KBM-7 (cell line): ENCODE measurements around the gene SMPD3.

Experiments
- DNase-seq: peaks from one replicate; pipeline ENCODE4 v3.0.0-alpha.2; 2015
- in situ Hi-C: fragments of 300-500 bp; cut with MboI; formaldehyde crosslinking; loops from 2 replicates; pipeline ENCODE4 v1.14.3; 2020; ENCODE audit warnings: low sequenced_read_pairs, low pct_unique_long_range_greater_than_20kb, mixed read lengths

The SMPD3 gene

DNA sequence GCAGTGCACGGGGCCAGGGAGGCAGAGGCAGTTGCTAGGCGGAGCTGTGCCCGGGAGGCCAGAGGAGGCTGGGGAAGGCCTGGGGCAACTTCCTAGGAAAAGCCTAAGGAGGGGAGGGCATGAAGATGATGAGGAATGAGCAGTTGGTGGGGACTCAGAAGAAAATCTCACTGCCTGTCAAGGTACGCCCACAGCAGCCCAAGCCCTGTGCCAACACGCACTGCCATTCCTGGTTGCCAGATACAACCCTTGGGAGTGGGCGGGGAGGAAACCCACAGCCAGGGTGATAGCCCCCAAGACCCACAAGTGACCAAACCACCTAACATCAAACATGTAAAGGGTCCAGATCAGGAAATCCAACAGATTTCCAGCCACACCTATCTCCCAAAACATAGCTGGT lies 36.2 kb downstream of the SMPD3 start:
- in situ Hi-C loops, result no loop called here
- DNase-seq, result no peak

GRCh38 chr16:68411086-68411485 lies 37.2 kb downstream of the SMPD3 start:
- in situ Hi-C loops, result no loop called here
- no peak for DNase-seq

- in situ Hi-C loops, result no loop called here
- DNase-seq, result no peak
Observed at GRCh38 chr16:68408967-68409366, 39.3 kb downstream of the SMPD3 start.

DNA sequence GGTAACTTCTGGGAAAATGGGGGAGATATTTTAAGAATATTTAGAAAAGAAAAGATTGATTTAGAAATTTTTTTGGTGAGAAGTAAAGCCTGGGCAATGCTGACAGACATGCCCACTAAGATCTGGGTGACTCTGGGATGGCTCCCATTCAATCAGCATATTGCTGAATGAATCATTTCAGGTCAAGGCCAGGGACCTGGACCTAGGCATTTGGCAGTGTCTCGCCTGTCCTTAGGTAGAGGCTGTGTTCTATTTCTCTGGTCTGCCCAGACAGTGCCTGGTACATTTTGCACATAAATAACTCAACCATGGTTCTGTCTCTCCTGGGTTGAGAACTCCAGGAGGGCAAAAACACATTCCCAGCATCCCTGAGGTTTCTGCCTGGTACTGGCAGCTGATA lies 39.9 kb downstream of the SMPD3 start:
- no peak for DNase-seq
- in situ Hi-C loops, result no loop called here

DNA sequence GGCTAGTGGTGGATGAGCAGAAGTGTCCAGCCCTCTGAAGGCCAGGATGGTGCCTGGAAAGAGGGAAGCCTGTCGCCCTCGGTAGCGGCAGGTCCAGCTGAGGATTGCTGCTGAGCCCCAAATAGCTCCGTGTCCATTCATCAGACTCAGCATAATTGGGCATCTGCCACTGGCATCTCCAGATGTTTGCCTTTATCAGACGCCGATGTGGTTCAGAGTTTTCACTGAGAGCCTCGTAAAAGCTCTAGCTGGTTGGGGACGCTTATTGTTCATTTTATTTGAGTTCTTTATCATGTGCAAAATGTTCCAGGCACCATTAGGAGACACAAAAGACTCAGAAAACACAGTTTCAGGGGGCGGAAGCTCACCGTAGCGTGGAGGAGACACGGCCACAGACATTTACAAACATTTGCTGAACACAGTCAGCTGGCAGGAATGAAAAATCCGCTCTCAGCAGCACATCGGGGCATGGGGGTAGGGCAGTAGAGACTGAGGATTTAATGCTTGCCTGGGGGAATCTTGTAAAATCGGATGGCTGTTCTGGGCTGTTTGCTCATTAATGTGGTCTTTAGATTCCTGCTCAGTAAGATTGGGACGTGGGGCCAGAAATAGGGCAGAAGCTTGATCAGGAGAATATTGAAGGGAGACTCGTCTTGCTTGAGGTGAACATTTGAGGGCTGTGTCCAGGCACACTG lies 41.7 kb downstream of the SMPD3 start:
- DNase-seq, result no peak
- in situ Hi-C loops, result no loop called here

DNA sequence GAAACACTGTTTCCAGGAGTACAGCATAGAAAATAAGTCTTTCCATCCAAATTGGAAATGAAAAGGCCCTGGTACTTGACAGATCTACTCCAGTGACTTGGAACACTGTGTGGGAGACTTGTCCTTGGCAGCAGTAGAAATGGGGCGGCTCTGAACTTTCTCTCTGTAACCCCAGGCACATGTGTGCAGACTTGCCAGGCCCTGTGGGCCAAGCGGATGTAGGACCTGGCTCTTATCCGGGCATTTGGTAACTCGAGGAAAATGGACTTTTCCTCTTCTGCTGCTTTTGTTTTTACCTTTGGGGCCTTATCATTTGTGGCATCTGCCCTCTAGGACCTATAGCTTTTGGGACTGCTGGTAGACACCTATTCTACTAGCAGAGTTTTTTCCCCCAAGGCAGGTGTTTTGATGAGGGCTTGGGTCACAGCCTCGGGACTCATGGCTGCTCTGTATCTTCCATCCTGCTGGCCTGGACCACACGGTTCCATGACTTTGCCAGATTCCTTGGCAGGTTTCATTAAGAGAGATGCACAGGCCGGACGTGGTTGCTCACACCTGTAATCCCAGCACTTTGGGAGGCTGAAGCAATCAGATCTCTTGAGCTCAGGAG lies 43.5 kb downstream of the SMPD3 start:
- in situ Hi-C loops, result no loop called here
- no peak for DNase-seq

DNA sequence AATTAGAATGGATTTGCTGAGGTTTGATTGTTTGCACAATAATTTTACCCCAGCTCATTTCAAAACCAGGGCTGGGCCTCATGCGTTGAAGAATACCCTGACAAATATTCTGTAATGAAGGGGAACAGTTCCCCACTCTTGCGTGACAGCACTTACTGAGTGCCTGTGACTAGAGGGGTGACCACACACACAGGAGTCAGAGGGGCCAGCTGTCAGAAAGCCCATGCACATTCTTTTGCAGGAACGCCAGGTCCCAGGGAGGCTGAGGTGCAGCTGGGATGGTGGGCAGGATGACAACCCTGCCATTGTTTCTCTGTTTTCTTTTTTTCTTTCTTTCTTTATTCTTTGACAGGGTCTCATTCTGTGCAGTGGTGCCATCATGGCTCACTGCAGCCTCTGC lies 44.6 kb downstream of the SMPD3 start:
- in situ Hi-C loops, result no loop called here
- no peak for DNase-seq

DNA sequence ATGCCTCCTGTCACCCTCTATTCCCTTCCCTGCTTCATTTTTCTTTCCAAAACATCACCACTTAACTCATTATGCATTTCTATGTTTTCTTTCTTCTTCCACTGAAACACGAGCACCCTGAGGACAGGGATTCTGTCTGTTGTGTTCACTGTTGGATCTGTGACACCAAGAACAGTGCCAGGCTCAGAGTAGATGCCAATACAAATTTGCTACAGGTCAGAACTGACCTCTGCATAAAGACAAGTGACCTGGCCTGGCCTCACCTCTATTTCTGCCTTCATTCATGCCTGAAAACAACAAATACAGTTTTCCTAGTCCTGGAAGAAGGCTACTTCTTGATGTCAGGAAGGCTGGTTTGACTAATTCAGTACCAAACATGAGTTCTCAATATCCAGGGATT lies 45.1 kb downstream of the SMPD3 start:
- DNase-seq, result no peak
- in situ Hi-C loops, result no loop called here

DNA sequence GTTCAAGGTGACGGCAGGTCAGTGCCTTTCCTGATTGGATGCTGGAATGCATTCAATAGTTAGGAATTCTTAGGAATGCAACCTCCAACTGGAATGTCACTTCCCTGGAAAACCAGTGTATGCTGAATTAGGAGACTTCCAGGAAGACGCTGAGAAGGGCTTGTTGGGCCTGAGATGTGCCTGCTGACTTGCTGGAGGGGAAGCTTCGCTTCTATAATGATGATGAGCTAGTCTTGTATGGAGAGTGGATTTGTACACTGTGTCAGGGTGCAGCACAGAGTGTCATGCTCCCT lies 45.6 kb downstream of the SMPD3 start:
- in situ Hi-C loops, result no loop called here
- no peak for DNase-seq

GRCh38 chr16:68401871-68402747 lies 46.2 kb downstream of the SMPD3 start:
- DNase-seq, result no peak

DNA sequence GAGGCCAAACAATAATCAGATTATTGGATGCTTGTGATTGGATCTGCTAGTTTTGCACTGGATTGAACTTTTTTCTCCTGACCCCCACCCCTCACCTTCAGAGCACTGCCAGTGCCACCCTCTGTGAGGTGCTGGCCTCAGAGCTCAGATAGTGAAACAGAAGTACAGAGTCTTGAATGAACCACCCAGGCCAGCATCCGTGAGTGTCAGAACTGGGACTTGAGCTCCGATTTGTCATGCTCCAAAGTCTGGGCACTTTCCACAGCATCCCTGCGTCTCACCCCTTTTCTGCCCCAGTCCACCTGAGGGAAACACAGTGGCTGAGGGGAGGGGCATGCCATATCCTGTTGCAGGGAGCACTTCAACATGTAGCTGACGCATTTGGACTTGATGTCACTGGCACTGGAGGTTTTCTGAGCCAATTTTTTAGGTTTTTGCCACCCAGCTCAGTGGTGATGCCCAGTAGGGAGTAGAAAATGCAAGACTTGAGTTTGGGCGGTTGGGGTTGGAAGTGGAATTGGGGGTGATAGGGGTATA lies 47.3 kb downstream of the SMPD3 start:
- in situ Hi-C loops, result no loop called here
- no peak for DNase-seq

More at GRCh38 chr16:68401871-68402747, 46.2 kb downstream of the SMPD3 start:
- in situ Hi-C loops, result no loop called here

- DNase-seq, result no peak
Observed at GRCh38 chr16:68400083-68400923, 48.0 kb downstream of the SMPD3 start.

GRCh38 chr16:68399456-68399855 lies 48.9 kb downstream of the SMPD3 start:
- DNase-seq, result no peak
- in situ Hi-C loops, result no loop called here

More at GRCh38 chr16:68400083-68400923, 48.0 kb downstream of the SMPD3 start:
- in situ Hi-C loops, result no loop called here

- no peak for DNase-seq
- in situ Hi-C loops, result no loop called here
Observed at GRCh38 chr16:68397710-68398201, 50.6 kb downstream of the SMPD3 start.

GRCh38 chr16:68396481-68396880 lies 51.8 kb downstream of the SMPD3 start:
- DNase-seq, result peak; percentile 51
- in situ Hi-C loops, result no loop called here

DNA sequence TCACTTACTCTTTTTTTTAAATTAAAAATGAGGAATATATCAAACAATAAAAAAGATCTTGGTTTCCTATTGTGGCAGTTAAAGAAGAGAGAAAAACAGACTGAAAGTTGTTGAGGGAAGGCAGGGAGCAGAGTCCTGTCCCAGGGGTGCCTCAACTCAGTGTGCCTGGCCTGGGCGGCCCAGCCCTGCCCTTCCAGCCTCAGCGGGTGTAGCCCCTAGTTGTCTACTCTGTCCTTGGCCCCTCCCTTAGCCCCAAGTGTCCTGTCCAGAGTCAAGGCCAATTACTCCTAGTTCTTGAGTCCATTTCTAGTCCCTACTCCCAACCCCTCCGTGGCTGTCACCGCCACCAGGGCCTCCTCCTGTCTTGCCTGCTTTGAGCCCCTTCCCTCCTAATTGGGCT lies 52.5 kb downstream of the SMPD3 start:
- in situ Hi-C loops, result no loop called here
- DNase-seq, result no peak

GRCh38 chr16:68395167-68395786 lies 53.0 kb downstream of the SMPD3 start:
- in situ Hi-C loops, result no loop called here
- DNase-seq, result no peak

GRCh38 chr16:68393333-68393732 lies 55.0 kb downstream of the SMPD3 start:
- no peak for DNase-seq
- in situ Hi-C loops, result no loop called here
